Mesodermal cell (in vitro differentiated cells): Measurements from ENCODE around the gene DYDC1. TPM values are rescaled to one million over a fixed set of nuclear protein-coding genes. Genes with fewer than 3 reads are reported as not detected.

ENCODE experiments used
- H3K27ac ChIP-seq: 2 replicates; pipeline ENCODE4 v1.7.0; 2013; ENCODE audit warnings: mild to moderate bottlenecking, low read depth, low read length, moderate library complexity; ENCODE audit not compliant: severe bottlenecking
- H3K36me3 ChIP-seq: 2 replicates; pipeline ENCODE4 v1.7.1; 2013; ENCODE audit warnings: mild to moderate bottlenecking, low read length, moderate library complexity; ENCODE audit not compliant: control insufficient read depth, insufficient read depth
- H3K4me1 ChIP-seq: one replicate; pipeline ENCODE4 v1.7.1; 2013; ENCODE audit warnings: mild to moderate bottlenecking, low read length; ENCODE audit not compliant: insufficient read depth, control insufficient read depth, poor library complexity, severe bottlenecking
- H3K4me3 ChIP-seq: 2 replicates; pipeline ENCODE4 v1.7.0; 2013; ENCODE audit warnings: low read length, control low read depth, mild to moderate bottlenecking; ENCODE audit not compliant: insufficient read depth, poor library complexity, severe bottlenecking; ENCODE audit errors: extremely low read depth
- H3K9me3 ChIP-seq: 2 replicates; pipeline ENCODE4 v1.7.1; 2013; ENCODE audit warnings: mild to moderate bottlenecking, low read length, moderate library complexity; ENCODE audit not compliant: control insufficient read depth
- WGBS, 2 experiments: methylation state at CpG; one replicate each; pipeline ENCODE4 v1.1.5; 2013; ENCODE audit warnings: missing lambda C conversion rate in 2 of 2; ENCODE audit not compliant: insufficient coverage in 2 of 2; 5-methylcytosine and 5-hydroxymethylcytosine counted together
- polyA plus RNA-seq, 2 experiments: library from polyadenylated mRNA; stranded (reverse); fragments of 50-300 nt; gene quantifications; one replicate each; pipeline ENCODE4 v1.2.3, GENCODE V29; 2013

Gene DYDC1
- not detected for polyA plus RNA-seq (2013, experiment 1 of 2)
- polyA plus RNA-seq (2013, experiment 2 of 2), result not detected

DNA sequence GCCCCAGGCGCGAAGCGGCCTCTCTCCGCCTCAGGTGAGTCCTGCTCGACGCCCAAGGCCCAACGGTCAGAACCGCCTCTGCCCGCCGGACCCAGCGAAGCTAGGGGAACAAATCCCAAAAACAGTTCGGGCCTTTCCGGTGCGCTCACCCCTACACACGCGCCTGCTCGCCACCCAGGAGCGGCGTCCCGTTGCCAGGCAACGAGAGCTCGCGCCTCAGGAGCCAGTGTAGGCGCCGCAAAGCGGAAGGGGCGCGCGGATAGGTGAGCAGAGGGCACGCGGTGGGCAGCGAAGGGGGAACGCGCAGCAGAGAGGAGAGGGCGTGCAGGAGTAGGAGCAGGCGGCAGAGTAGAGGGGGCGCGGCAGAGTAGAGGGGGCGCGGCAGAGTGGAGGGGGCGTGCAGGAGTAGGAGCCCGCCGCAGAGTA lies at the start of gene DYDC1, which contains the start of gene DYDC2:
Gene DYDC1 (minus strand): TSS at position 193 of the 426 bp plus-strand sequence. CDS start 4,154 bp downstream, outside the sequence.
Gene DYDC2 (plus strand): TSS at position 219 of the 426 bp plus-strand sequence. CDS start 5,663 bp downstream, outside the sequence.
- H3K4me3 ChIP-seq, result peak within 1 kb of the TSS; percentile 49
- WGBS, 2 experiments, result 3 to 6% methylated on average over 9 to 21 of the region's 43 CpGs
- no peak within 1 kb of the TSS for H3K27ac ChIP-seq
- H3K36me3 ChIP-seq, result no peaks in the 10 kb centered on the region
- H3K4me1 ChIP-seq, result no peaks in the 10 kb centered on the region
- H3K9me3 ChIP-seq, result no peaks in the 10 kb centered on the region

DNA sequence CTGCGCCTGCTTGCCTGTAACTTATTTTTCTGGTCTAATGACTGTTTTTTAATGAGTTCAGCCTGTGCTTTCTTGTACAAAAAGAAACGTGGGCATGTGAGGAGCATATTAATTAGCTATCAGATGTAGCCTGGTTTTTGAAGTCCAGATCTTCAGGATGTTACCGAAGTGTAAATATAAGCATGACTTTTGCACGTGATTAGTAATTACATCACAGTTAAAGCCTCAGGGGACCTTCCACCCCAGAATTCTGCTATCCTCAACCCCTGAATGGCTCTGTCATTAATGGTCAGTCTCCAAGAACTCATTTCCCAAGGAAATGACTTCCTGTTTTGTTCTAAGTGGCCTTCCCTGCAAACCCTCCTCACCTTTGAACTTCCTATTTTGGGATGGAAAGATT lies 49.6 kb upstream of the DYDC1 start:
- H3K36me3 ChIP-seq, result peaks cover 7% of the 10 kb centered on the region
- H3K4me1 ChIP-seq, result peaks cover 9% of the 10 kb centered on the region
- H3K27ac ChIP-seq, result no peak overlapping the region
- 78 to 86% methylated on average over 3 to 4 of the region's 4 CpGs for WGBS, 2 experiments
- H3K4me3 ChIP-seq, result no peak overlapping the region
- H3K9me3 ChIP-seq, result no peaks in the 10 kb centered on the region

DNA sequence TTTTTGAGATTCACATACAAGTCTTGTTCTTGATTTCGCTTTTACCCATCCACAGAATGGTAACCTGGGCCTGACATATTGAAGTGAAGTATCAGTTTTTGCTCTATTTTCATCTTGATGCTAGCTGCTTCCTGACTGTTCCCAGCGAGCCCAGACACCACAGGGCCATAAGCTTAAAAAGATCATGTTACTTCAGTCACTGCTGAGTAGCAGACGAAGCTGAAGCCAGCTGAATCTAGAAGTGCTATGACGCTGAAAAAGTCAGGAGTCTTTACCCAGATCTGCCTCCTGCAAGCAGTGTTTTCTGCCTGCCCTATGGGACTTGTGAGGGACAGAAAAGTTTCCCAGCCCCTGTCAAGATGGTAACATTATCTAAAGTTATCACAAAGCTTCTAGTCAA lies 49.1 kb upstream of the DYDC1 start:
- Histone ChIP-seq H3K36me3 (peaks cover 7% of the 10 kb centered on the region), H3K9me3 (no peaks in the 10 kb centered on the region), H3K27ac (peak overlapping the region; percentile 30), H3K4me1 (peaks cover 8% of the 10 kb centered on the region), H3K4me3 (no peak overlapping the region)
- WGBS, 2 experiments, result 52 to 65% methylated on average over 4 of the region's 4 CpGs

DNA sequence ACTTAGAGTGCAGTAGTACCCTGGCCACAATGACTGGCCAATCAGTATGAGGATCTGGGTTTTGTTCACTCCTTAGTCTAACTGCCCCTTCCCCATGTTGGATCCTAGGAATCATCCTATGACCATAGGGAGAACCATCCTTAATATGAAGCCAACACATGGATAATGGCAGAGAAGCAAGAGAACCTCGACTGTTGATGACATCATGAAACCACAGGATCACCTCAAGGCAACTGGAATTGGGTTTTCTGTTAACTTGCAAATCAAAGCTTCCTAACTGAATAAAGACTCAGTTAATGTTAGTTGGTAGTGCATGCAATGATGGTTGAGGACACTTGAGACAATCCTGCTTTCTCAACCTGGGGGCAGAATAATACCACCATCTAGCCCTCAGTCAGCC lies 48.5 kb upstream of the DYDC1 start:
- 83 to 100% methylated on average over 1 of the region's 1 CpG for WGBS, 2 experiments
- Histone ChIP-seq H3K9me3 (no peaks in the 10 kb centered on the region), H3K4me1 (peaks cover 8% of the 10 kb centered on the region), H3K36me3 (peaks cover 6% of the 10 kb centered on the region), H3K27ac (no peak overlapping the region), H3K4me3 (no peak overlapping the region)

DNA sequence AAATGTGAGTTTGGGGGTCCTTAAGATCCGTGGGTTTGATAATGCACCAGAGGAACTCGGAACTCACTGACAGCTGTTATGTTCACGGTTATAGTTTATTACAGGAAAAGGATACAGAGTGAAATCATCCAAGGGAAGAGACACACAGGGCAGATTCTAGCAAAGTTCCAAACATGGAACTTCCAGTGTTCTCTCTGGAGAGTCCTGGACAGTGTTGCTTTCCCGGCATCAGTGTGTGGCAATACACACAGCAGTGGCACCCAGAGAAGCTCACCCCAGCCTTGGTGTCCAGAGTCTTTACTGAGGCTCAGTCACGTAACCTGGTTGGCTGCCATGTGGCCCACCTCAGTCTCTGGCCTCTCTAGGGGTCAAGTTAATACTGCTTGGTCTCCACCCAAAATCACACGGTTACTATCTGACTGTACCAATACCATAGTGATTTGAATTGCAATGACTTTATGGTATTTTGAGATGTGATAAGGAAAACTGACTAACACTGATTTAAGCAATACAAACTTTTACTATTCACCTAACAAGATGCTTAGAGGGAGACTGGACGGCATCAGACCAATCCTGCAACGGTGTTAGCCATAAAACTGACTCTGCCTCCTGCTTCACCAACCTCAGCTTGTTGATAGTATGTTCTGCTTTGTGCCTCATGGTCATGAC lies 43.7 kb upstream of the DYDC1 start:
- H3K27ac ChIP-seq, result no peak overlapping the region
- no peaks in the 10 kb centered on the region for H3K4me1 ChIP-seq
- H3K36me3 ChIP-seq, result no peaks in the 10 kb centered on the region
- WGBS, 2 experiments, result 96 to 97% methylated on average over 5 to 6 of the region's 8 CpGs
- H3K9me3 ChIP-seq, result no peaks in the 10 kb centered on the region
- H3K4me3 ChIP-seq, result no peak overlapping the region

DNA sequence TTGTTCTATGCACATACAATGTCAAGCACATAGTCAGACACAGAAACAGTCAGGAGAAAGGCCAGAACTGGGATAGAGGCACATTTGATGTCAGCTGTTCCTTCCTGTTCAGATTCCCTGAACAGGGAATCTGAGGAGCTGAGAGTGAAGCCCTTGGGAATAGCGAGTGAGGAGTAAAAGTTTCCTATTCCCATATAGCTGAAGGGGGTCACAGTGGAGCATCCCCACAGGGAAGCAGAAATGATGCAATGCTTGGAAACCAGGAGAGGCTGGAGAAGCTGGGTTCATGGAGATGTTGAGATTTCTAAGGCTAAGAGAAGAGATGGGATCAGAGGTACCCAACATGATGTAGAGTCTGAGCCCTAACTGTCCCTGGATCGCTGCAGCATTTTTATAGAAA lies 40.5 kb upstream of the DYDC1 start:
- H3K27ac ChIP-seq, result no peak overlapping the region
- no peaks in the 10 kb centered on the region for H3K9me3 ChIP-seq
- WGBS, 2 experiments, result 100% methylated on average over 1 of the region's 2 CpGs
- H3K4me1 ChIP-seq, result no peaks in the 10 kb centered on the region
- H3K36me3 ChIP-seq, result no peaks in the 10 kb centered on the region
- no peak overlapping the region for H3K4me3 ChIP-seq

DNA sequence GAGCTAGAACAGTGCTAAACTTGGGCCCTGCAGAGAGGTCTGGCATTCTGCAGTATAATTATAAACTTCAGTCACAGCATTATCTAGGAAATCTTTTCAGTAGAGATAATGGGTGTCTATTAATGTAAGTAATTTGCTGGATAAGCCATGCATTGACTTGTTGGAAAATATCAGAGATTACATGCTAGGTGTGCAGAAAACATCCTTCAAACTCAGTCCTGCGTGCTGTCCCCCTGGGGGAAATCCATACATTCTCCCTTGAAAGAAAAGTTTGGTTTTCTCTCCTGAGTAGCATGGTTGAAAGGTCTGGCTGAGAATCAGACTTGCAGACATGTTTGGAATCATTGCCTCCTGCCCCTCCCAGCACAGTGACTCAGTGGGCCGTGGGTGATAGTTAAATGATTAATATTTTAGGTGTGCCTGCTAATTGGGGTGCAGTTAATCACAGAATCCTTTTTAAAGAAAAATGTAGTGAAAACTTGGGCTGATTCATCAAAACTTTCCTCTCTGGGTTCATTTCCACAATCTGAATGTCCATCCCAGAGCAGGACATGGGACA lies 37.9 kb upstream of the DYDC1 start:
- Histone ChIP-seq H3K36me3 (no peaks in the 10 kb centered on the region), H3K4me3 (no peak overlapping the region), H3K4me1 (no peaks in the 10 kb centered on the region), H3K9me3 (no peaks in the 10 kb centered on the region), H3K27ac (no peak overlapping the region)
- no CpG with 5 or more reads among the region's 2 CpGs for WGBS, 2 experiments

DNA sequence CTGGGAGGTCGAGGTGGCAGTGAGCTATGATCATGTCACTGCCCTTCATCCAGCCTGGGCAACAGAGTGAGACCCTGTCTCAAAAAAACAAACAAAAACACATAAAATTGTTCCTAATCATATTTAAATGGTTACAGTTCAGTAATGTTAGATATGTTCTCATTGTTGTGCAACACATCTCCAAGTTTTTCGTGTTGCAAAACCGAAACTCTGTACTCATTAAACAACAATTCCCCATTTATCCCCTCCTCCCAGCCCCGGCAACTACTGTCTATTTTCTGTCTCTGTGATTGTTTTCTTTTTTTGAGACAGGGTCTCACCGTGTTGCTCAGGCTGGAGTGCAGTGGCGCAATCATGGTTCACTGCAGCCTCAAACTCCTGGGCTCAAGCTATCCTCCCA lies 35.7 kb upstream of the DYDC1 start:
- H3K9me3 ChIP-seq, result no peaks in the 10 kb centered on the region
- H3K36me3 ChIP-seq, result no peaks in the 10 kb centered on the region
- no peak overlapping the region for H3K4me3 ChIP-seq
- H3K4me1 ChIP-seq, result no peaks in the 10 kb centered on the region
- WGBS, 2 experiments, result 82 to 94% methylated on average over 3 to 5 of the region's 6 CpGs
- no peak overlapping the region for H3K27ac ChIP-seq

DNA sequence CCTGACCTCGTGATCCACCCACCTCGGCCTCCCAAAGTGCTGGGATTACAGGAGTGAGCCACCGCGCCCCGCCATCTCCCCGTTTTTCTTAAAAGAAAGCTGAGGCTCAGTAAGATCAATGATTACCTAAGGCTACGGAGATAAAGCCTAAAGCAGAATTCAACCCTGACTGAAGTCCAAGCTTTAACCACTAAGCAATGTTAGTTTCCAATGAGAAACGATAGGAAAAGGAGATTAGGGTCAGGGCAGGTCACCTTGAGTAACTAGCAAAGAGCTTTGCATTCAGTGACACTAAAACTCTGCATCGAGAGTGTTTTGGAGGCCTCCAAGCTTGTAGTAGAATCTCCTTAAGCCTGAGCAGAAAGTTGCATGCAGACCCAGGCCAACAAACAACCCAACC lies 34.2 kb upstream of the DYDC1 start:
- no peaks in the 10 kb centered on the region for H3K9me3 ChIP-seq
- 90 to 93% methylated on average over 9 of the region's 9 CpGs for WGBS, 2 experiments
- no peaks in the 10 kb centered on the region for H3K4me1 ChIP-seq
- H3K4me3 ChIP-seq, result no peak overlapping the region
- H3K36me3 ChIP-seq, result no peaks in the 10 kb centered on the region
- no peak overlapping the region for H3K27ac ChIP-seq

DNA sequence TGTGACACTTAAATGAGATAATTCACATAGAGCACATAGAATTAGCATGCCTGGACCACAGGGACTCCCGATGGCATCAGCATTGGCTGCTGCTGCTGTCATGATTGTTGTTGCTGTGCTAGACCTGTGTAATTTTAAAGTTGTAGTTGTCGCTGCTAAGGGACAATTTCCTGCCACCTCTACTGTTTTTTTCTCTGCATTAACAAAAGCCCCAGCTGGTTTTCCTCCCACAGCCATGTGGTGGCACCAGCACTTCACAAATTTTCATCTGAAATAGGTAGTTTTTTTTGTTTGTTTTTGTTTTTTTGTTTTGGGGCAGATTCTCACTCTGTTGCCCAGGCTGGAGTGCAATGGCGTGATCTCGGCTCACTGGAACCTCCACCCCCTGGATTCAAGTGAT lies 26.4 kb upstream of the DYDC1 start:
- Histone ChIP-seq H3K27ac (no peak overlapping the region), H3K4me1 (no peaks in the 10 kb centered on the region), H3K4me3 (no peak overlapping the region), H3K9me3 (no peaks in the 10 kb centered on the region), H3K36me3 (no peaks in the 10 kb centered on the region)
- 8% methylated on average over 2 of the region's 4 CpGs; no CpG with 5 or more reads in 1 of the 2 experiments for WGBS, 2 experiments

DNA sequence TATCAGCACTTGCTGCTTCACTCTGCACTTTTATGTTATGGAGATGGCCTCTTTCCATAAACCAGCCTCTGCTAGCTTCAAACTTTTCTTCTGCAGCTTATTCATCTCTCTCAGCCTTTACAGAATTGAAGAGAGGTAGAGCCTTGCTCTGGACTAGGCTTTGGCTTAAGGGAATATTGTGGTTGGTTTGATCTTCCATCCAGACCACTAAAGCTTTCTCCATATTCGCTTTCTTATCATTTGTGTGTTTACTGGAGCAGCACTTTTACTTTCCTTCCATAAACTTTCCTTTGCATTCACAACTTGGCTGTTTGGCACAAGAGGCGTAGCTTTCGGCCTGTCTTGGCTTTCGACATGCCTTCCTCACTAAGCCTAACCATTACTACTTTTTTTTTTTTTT lies 23.6 kb upstream of the DYDC1 start:
- WGBS, 2 experiments, result 71 to 95% methylated on average over 4 of the region's 4 CpGs
- H3K36me3 ChIP-seq, result no peaks in the 10 kb centered on the region
- H3K27ac ChIP-seq, result no peak overlapping the region
- no peaks in the 10 kb centered on the region for H3K9me3 ChIP-seq
- no peak overlapping the region for H3K4me3 ChIP-seq
- no peaks in the 10 kb centered on the region for H3K4me1 ChIP-seq
